CD14-positive monocyte (primary cell): ENCODE data around the gene ADAMTS17. TPM values are rescaled to one million over a fixed set of nuclear protein-coding genes. Genes with fewer than 3 reads are reported as not detected.

Source experiments
- DNase-seq, 3 donors: peaks; one replicate each; pipeline ENCODE4 v3.0.0-alpha.2; 2011 to 2022
- H2AFZ ChIP-seq: 2 replicates; pipeline ENCODE4 v1.6.0; 2012; ENCODE audit warnings: mild to moderate bottlenecking, low read depth, low read length, inconsistent platforms; ENCODE audit not compliant: insufficient read depth, poor library complexity, severe bottlenecking
- H3K27ac ChIP-seq, 2 donors: 1 replicate in 1 of 2; 2 replicates in 1 of 2; pipeline ENCODE4 v1.5.1; 2012 to 2013; ENCODE audit warnings: low read length in 2 of 2, control low read depth in 1 of 2, inconsistent platforms in 1 of 2, low read depth in 1 of 2, mild to moderate bottlenecking in 1 of 2
- H3K27me3 ChIP-seq, 2 donors: one replicate each; pipeline versions ENCODE4 v1.6.0 to v1.6.1; 2011 to 2013; ENCODE audit warnings: low read length in 2 of 2; ENCODE audit not compliant: control insufficient read depth in 2 of 2, insufficient read depth in 2 of 2
- H3K36me3 ChIP-seq, 2 donors: replicated peaks in 1 of 2; 1 replicate in 1 of 2; 2 replicates in 1 of 2; pipeline versions ENCODE4 v1.5.1 to v1.6.1; 2012 to 2013; ENCODE audit warnings: low read length in 2 of 2, control low read depth in 1 of 2, inconsistent platforms in 1 of 2, mild to moderate bottlenecking in 1 of 2; ENCODE audit not compliant: insufficient read depth in 2 of 2, control insufficient read depth in 1 of 2
- H3K4me1 ChIP-seq, 2 donors: 1 replicate in 1 of 2; 2 replicates in 1 of 2; pipeline versions ENCODE4 v1.5.1 to v1.6.1; 2012 to 2013; ENCODE audit warnings: low read length in 2 of 2, control low read depth in 1 of 2, inconsistent platforms in 1 of 2, mild to moderate bottlenecking in 1 of 2, moderate library complexity in 1 of 2; ENCODE audit not compliant: insufficient read depth in 2 of 2, control insufficient read depth in 1 of 2
- H3K4me2 ChIP-seq: replicated peaks from 2 replicates; pipeline ENCODE3; 2012; ENCODE audit warnings: low read length, moderate library complexity, mild to moderate bottlenecking; ENCODE audit not compliant: poor library complexity, severe bottlenecking; ENCODE audit errors: extremely low read depth
- H3K4me3 ChIP-seq, 3 experiments: fragments of 200-600 bp in 1 of 3; sonication (generic) in 1 of 3; replicated peaks in 1 of 3; 1 replicate in 2 of 3; 2 replicates in 1 of 3; pipeline ENCODE4 v1.5.1; 2011 to 2013; ENCODE audit warnings: low read length in 3 of 3, mild to moderate bottlenecking in 3 of 3, control low read depth in 2 of 3, low read depth in 2 of 3, inconsistent platforms in 1 of 3, moderate library complexity in 1 of 3
- H3K79me2 ChIP-seq: 2 replicates; pipeline ENCODE4 v1.6.0; 2012; ENCODE audit warnings: mild to moderate bottlenecking, control low read depth, inconsistent platforms, low read length, moderate library complexity; ENCODE audit not compliant: insufficient read depth
- H3K9ac ChIP-seq: 2 replicates; pipeline ENCODE4 v1.6.0; 2017; ENCODE audit warnings: low read length, mild to moderate bottlenecking; ENCODE audit not compliant: insufficient read depth, poor library complexity, severe bottlenecking
- H3K9me3 ChIP-seq, 2 donors: replicated peaks in 1 of 2; 1 replicate in 1 of 2; 2 replicates in 1 of 2; pipeline versions ENCODE4 v1.5.1 to v1.6.1; 2012 to 2013; ENCODE audit warnings: low read length in 2 of 2, control low read depth in 1 of 2; ENCODE audit not compliant: control insufficient read depth in 1 of 2, insufficient read depth in 1 of 2
- H4K20me1 ChIP-seq: 2 replicates; pipeline ENCODE4 v1.6.0; 2012; ENCODE audit warnings: mild to moderate bottlenecking, low read length, control low read depth, moderate library complexity; ENCODE audit not compliant: insufficient read depth
- H3K27ac Mint-ChIP-seq, 7 donors: one replicate each; pipeline ENCODE4 v1.8.0; 2020; ENCODE audit warnings: mild to moderate bottlenecking in 7 of 7, mixed read lengths in 7 of 7, moderate library complexity in 6 of 7, inconsistent platforms in 2 of 7
- H3K27me3 Mint-ChIP-seq, 3 donors: one replicate each; pipeline ENCODE4 v1.8.0; 2021 to 2022; ENCODE audit warnings: low read depth in 3 of 3, mild to moderate bottlenecking in 3 of 3, mixed read lengths in 3 of 3, moderate library complexity in 3 of 3, inconsistent platforms in 1 of 3
- H3K36me3 Mint-ChIP-seq, 2 donors: one replicate each; pipeline ENCODE4 v1.8.0; 2020; ENCODE audit warnings: mixed read lengths in 2 of 2, inconsistent platforms in 1 of 2, mild to moderate bottlenecking in 1 of 2
- H3K4me1 Mint-ChIP-seq: one replicate; pipeline ENCODE4 v1.8.0; 2020; ENCODE audit warnings: mild to moderate bottlenecking, mixed read lengths
- H3K4me3 Mint-ChIP-seq, 2 donors: one replicate each; pipeline ENCODE4 v1.8.0; 2020; ENCODE audit warnings: mild to moderate bottlenecking in 2 of 2, mixed read lengths in 2 of 2, moderate library complexity in 1 of 2
- H3K9me3 Mint-ChIP-seq, 7 donors: one replicate each; pipeline ENCODE4 v1.8.0; 2020 to 2022; ENCODE audit warnings: mixed read lengths in 7 of 7, mild to moderate bottlenecking in 6 of 7, moderate library complexity in 6 of 7, inconsistent platforms in 2 of 7
- CTCF ChIP-seq: fragments of 200-600 bp; IDR thresholded peaks from one replicate; pipeline ENCODE4 v1.8.0; 2022; ENCODE audit warnings: antibody characterized with exemption, mild to moderate bottlenecking
- WGBS: methylation state at CpG from one replicate; pipeline ENCODE4 v1.1.5; 2013; ENCODE audit warnings: missing lambda C conversion rate; ENCODE audit not compliant: insufficient coverage; 5-methylcytosine and 5-hydroxymethylcytosine counted together
- intact Hi-C, 2 donors: fragments of 100-400 bp; cut with micrococcal nuclease; formaldehyde crosslinking; loops; one replicate each; pipeline versions ENCODE4 v1.15.0 to v1.15.1; 2023
- polyA plus RNA-seq, 3 donors: library from polyadenylated mRNA; depleted of rRNA in 1 of 3; unstranded in 2 of 3; stranded (reverse) in 1 of 3; fragments of 300-500 nt in 2 of 3; fragments of >200 nt in 1 of 3; fragmentation: Illumina TruSeq in 2 of 3; gene quantifications; 1 replicate in 2 of 3; 2 replicates in 1 of 3; pipeline ENCODE4 v1.2.3, GENCODE V29; 2012 to 2021

Gene ADAMTS17
- polyA plus RNA-seq, 3 donors: 0.03 to 0.25 TPM; not detected in 1

- Histone ChIP-seq H3K4me1 (no peaks in the 10 kb centered on the region), H3K27ac (no peak overlapping the region), H3K9me3 (peaks cover 0 to 11% of the 10 kb centered on the region in 2 donors), H3K4me3 (no peak overlapping the region), H2AFZ (no peak overlapping the region), H3K27me3 (no peaks in the 10 kb centered on the region), H3K4me2 (no peak overlapping the region), H4K20me1 (no peaks in the 10 kb centered on the region), H3K36me3 (no peaks in the 10 kb centered on the region), H3K79me2 (no peaks in the 10 kb centered on the region), H3K9ac (no peak overlapping the region)
- intact Hi-C loops: no loop called here
- no peak for TF ChIP-seq CTCF
- Mint-ChIP-seq H3K36me3 (no peaks in the 10 kb centered on the region), H3K9me3 (peaks cover 3 to 15% (median 9%) of the 10 kb centered on the region in 7 donors), H3K4me3 (no peak overlapping the region), H3K27me3 (peaks cover 0 to 3% (median 3%) of the 10 kb centered on the region in 3 donors), H3K4me1 (no peaks in the 10 kb centered on the region), H3K27ac (no peak overlapping the region)
- 89% methylated on average over 6 of the region's 6 CpGs for WGBS
- DNase-seq: no peak
Measured at GRCh38 chr15:100019601-100020000, 322.2 kb downstream of the ADAMTS17 start.

GRCh38 chr15:100018191-100018590, 323.6 kb downstream of the ADAMTS17 start:
- no peak overlapping the region for H3K4me2 ChIP-seq
- Mint-ChIP-seq H3K4me1 (no peaks in the 10 kb centered on the region), H3K27ac (no peak overlapping the region), H3K9me3 (peaks cover 3 to 15% (median 9%) of the 10 kb centered on the region in 7 donors), H3K36me3 (no peaks in the 10 kb centered on the region), H3K4me3 (no peak overlapping the region), H3K27me3 (peaks cover 0 to 3% (median 3%) of the 10 kb centered on the region in 3 donors)
- no peaks in the 10 kb centered on the region for H3K36me3 ChIP-seq
- 86% methylated on average over 1 of the region's 4 CpGs for WGBS
- H3K27ac ChIP-seq: no peak overlapping the region
- no peak for TF ChIP-seq CTCF
- no peaks in the 10 kb centered on the region for H3K4me1 ChIP-seq
- H3K9me3 ChIP-seq: peaks cover 0 to 11% of the 10 kb centered on the region in 2 donors
- H2AFZ ChIP-seq: no peak overlapping the region
- H4K20me1 ChIP-seq: no peaks in the 10 kb centered on the region
- H3K27me3 ChIP-seq: no peaks in the 10 kb centered on the region
- no peak for DNase-seq
- no peak overlapping the region for H3K4me3 ChIP-seq
- H3K9ac ChIP-seq: no peak overlapping the region
- no peaks in the 10 kb centered on the region for H3K79me2 ChIP-seq
- intact Hi-C loops: no loop called here
